VCaP (cell line): Measurements from ENCODE around the gene OR51D1.

ENCODE experiments used
- H3K27ac ChIP-seq: fragments of 450-650 bp; 2 replicates; pipeline ENCODE4 v1.5.1; 2017
- TF ChIP-seq, protein P1 (sequence below): fragments of 450-650 bp; conservative IDR thresholded peaks from 2 replicates; pipeline ENCODE4 v1.5.1; 2017; ENCODE audit warnings: mild to moderate bottlenecking, moderate library complexity

Gene OR51D1

DNA sequence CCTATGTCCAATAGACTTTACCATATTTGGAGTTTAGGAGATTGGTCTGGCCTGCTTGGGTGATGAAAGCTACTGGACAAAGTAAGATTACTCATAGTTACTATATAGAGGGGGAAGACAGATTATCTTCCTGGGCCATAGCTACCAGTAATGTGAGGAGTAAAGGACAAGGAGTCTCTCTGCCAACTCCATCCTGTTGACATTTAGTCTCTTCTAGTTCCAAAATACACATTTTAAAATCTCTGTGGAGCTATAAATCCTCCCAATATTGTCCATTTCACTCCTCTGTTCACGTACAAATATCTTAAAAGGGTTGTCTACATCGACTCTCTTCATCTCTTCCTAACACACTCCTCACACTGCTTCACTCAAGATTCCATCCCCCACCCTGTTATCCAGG lies 1.1 kb upstream of the OR51D1 start:
- peak overlapping the region; percentile 92 for H3K27ac ChIP-seq
- TF ChIP-seq, protein P1, sequence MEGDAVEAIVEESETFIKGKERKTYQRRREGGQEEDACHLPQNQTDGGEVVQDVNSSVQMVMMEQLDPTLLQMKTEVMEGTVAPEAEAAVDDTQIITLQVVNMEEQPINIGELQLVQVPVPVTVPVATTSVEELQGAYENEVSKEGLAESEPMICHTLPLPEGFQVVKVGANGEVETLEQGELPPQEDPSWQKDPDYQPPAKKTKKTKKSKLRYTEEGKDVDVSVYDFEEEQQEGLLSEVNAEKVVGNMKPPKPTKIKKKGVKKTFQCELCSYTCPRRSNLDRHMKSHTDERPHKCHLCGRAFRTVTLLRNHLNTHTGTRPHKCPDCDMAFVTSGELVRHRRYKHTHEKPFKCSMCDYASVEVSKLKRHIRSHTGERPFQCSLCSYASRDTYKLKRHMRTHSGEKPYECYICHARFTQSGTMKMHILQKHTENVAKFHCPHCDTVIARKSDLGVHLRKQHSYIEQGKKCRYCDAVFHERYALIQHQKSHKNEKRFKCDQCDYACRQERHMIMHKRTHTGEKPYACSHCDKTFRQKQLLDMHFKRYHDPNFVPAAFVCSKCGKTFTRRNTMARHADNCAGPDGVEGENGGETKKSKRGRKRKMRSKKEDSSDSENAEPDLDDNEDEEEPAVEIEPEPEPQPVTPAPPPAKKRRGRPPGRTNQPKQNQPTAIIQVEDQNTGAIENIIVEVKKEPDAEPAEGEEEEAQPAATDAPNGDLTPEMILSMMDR, result no peak

DNA sequence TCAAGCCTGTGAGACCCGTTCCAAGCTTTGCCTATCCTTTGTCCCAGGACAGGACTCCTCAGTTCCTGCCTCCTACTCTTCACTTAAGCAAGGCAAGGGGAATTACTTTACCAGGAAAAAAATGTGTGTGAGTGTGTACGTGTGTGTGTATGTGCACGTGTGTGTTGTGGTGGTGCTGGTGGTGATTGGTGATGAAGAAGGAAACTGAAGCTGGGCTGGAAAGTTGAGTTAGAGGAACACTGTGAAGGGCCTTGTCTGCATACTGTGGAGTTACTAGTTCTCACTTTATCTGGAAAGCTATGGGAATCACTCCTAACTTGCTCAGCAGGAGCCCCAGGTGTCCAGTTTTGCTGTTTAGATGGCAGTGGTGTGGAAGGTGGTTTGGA lies 378 bp downstream of the OR51D1 start:
- H3K27ac ChIP-seq, result peak overlapping the region; percentile 92
- TF ChIP-seq, protein P1, result no peak

DNA sequence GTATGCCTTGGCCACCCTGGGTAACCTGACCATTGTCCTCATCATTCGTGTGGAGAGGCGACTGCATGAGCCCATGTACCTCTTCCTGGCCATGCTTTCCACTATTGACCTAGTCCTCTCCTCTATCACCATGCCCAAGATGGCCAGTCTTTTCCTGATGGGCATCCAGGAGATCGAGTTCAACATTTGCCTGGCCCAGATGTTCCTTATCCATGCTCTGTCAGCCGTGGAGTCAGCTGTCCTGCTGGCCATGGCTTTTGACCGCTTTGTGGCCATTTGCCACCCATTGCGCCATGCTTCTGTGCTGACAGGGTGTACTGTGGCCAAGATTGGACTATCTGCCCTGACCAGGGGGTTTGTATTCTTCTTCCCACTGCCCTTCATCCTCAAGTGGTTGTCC lies 2.7 kb downstream of the OR51D1 start:
- H3K27ac ChIP-seq, result no peak overlapping the region
- TF ChIP-seq, protein P1, result no peak

DNA sequence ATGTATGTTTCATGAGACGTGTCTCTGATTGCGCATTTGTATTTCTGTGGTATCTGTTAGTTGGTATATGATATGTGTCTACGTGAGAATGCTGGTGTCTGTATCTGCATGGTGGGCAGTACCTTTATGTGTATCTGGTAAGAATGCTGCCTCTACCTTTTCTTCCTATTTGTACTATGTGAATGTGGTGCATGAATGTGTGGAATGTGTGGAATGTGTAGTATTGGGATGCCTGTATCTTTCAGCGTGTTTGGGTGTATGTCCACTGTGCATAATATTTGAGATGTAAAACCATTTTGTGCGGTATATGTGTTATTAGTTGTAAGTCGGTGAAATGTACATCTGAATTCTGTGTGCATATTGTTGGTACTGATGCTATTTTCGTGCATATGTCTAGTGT lies 4.2 kb downstream of the OR51D1 start:
- TF ChIP-seq, protein P1, result no peak
- H3K27ac ChIP-seq, result no peak overlapping the region

DNA sequence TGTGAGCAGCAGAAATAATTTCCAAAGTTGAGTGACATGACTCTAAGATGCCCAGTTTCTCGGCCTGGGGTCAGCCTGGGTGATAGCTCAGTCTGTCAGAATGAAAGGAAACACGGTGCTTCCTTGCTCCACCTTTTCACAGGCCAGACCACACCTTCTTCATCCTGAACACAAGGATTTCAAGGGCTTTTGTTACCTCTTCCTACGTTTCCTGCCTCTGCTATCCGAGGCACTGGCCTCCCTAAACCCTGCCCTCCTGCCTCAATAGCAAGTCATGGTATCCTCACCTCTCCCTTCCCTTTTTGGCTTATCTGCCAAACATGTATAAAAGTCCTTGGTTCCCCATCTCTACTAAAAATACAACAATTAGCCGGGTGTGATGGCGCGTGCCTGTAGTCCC lies 4.8 kb downstream of the OR51D1 start:
- TF ChIP-seq, protein P1, result no peak
- no peak overlapping the region for H3K27ac ChIP-seq

DNA sequence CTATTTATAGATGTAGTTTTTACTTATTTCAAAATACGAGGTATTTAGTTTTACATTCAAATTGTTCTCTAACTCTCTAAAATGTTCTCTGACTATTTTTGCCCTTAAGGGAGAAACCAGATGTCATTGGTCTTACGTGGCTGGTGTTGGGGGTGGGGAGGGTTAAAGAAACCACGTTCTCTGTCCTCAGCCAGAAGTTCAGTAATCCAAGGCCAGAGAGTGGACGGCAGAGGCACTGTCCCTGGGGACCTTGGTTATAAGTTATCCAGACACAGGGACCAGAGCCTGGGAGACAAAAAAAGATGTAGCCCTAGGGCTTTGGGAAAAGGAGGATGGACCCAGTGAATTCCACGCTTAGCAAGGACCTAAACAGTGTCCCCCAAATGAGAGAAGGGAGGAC lies 5.8 kb downstream of the OR51D1 start:
- H3K27ac ChIP-seq, result no peak overlapping the region
- TF ChIP-seq, protein P1, result no peak

DNA sequence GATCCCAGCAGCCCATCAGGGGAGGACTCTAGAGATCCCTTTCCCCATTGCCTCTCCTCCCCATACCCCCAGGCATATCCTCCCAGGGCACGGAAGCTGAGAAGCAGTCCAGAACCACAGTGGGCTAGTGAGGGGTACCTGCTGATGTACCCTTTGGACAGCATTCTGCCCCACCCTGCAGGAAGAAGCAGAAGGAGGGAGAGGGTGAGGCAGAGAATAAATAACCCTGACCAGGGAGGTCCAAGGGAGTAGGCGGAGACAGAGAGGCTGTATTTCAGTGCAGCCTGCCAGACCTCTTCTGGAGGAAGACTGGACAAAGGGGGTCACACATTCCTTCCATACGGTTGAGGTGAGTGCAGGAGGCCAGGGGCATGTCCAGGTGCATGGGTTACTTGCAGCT lies 6.4 kb downstream of the OR51D1 start, which contains the start of gene OR51E1:
Gene OR51E1, plus strand, starts transcription at position 301 of the 400 bp plus-strand sequence. CDS start 8,545 bp downstream, outside the sequence.
- TF ChIP-seq, protein P1, result no peak
- peak within 1 kb of the TSS; percentile 10; the same call in 1 of the 2 replicates for H3K27ac ChIP-seq
